Activated CD4-positive, alpha-beta T cell treated with anti-CD3 and anti-CD28 coated beads, Interleukin-2, amount 50 U/mL, for 24 hours (primary cell): ENCODE measurements around the gene FADS2.

Source experiments
- DNase-seq, 2 donors: peaks; one replicate each; pipeline ENCODE4 v3.0.0-alpha.2; 2020; ENCODE audit warnings: low read depth in 1 of 2, low spot score in 1 of 2

Gene FADS2

GRCh38 chr11:61904539-61905048 lies 76.5 kb downstream of the FADS2 start:
- no peak for DNase-seq

- DNase-seq: no peak
Observed at GRCh38 chr11:61905067-61905696, 77.1 kb downstream of the FADS2 start.

GRCh38 chr11:61905801-61906521 lies 77.9 kb downstream of the FADS2 start:
- no peak for DNase-seq

GRCh38 chr11:61906522-61906909 lies 78.4 kb downstream of the FADS2 start:
- DNase-seq: no peak

- DNase-seq: no peak
Observed at GRCh38 chr11:61907282-61907681, 79.2 kb downstream of the FADS2 start.

GRCh38 chr11:61907871-61908729 lies 80.0 kb downstream of the FADS2 start:
- DNase-seq: no peak

- DNase-seq: no peak
Observed at GRCh38 chr11:61908730-61909316, 80.7 kb downstream of the FADS2 start.

GRCh38 chr11:61910187-61911127 lies 82.4 kb downstream of the FADS2 start:
- no peak for DNase-seq

GRCh38 chr11:61911128-61911700 lies 83.1 kb downstream of the FADS2 start:
- DNase-seq: no peak

- no peak for DNase-seq
Observed at GRCh38 chr11:61911701-61912529, 83.8 kb downstream of the FADS2 start.

- no peak for DNase-seq
Observed at GRCh38 chr11:61912530-61912898, 84.4 kb downstream of the FADS2 start.

GRCh38 chr11:61912991-61913698 lies 85.0 kb downstream of the FADS2 start:
- DNase-seq: no peak

GRCh38 chr11:61913699-61914395 lies 85.7 kb downstream of the FADS2 start:
- no peak for DNase-seq

GRCh38 chr11:61914471-61915171 lies 86.5 kb downstream of the FADS2 start:
- DNase-seq: no peak

- DNase-seq: no peak
Observed at GRCh38 chr11:61916737-61917333, 88.7 kb downstream of the FADS2 start.
